SU-DHL-6 (cell line): ENCODE measurements around the gene PKDREJ.

Source experiments
- EZH2phosphoT487 ChIP-seq: fragments of 200-600 bp; sonication (generic), shearing (Covaris generic); conservative IDR thresholded peaks from 2 replicates; pipeline ENCODE4 v1.6.1; 2018; ENCODE audit warnings: mild to moderate bottlenecking, antibody characterized with exemption, low read length, moderate library complexity, mixed read lengths
- TF ChIP-seq, protein P1 (sequence below): fragments of 200-600 bp; sonication (generic); IDR thresholded peaks from one replicate; pipeline ENCODE4 v1.5.1; 2017; ENCODE audit warnings: antibody characterized with exemption, mild to moderate bottlenecking, low read length, moderate library complexity; ENCODE audit not compliant: insufficient read depth, poor library complexity, severe bottlenecking

DNA sequence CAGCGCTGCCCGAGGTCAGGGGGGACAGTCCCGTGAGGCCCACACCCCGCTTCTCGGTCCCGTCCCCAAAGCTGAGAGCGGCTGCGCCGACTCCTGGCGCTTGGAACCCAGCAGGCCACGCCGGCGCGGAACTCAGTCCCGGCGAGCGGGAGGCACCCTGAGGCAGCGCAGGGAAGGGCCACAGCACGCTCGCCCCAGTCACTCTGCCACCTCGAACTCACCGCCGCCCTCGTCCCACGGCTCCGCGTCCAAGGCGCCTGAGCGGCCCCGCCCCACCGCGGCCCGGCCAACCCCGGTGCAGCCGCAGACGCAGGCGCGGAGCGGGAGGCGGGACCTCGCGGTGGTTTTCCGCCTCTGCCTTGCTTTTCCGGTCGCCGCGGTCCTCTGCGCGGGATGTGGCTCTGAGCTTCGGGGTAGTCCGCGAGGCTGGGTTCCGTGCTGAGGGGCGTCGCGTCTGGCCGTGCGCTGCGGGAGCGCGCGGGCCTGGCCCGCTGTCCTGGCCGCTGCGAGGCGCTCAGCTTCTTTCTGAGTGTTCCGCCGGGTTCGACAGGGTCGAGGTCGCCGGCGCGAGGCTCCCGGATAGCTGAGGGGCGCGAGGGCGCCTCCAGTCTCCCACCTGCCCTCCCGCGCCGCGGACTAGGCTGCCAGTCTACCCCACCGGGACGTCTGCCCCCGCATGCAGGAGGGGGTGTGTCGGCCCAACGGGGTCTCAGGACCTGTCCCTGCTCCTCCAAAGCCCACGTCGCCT lies 12.9 kb downstream of the PKDREJ start, which contains the start of gene CDPF1:
- TF ChIP-seq, protein P1, sequence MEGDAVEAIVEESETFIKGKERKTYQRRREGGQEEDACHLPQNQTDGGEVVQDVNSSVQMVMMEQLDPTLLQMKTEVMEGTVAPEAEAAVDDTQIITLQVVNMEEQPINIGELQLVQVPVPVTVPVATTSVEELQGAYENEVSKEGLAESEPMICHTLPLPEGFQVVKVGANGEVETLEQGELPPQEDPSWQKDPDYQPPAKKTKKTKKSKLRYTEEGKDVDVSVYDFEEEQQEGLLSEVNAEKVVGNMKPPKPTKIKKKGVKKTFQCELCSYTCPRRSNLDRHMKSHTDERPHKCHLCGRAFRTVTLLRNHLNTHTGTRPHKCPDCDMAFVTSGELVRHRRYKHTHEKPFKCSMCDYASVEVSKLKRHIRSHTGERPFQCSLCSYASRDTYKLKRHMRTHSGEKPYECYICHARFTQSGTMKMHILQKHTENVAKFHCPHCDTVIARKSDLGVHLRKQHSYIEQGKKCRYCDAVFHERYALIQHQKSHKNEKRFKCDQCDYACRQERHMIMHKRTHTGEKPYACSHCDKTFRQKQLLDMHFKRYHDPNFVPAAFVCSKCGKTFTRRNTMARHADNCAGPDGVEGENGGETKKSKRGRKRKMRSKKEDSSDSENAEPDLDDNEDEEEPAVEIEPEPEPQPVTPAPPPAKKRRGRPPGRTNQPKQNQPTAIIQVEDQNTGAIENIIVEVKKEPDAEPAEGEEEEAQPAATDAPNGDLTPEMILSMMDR = no peak
- TF ChIP-seq EZH2phosphoT487 = no peak
